Stimulated activated naive B cell treated with anti-CD40 and anti-IgM and Interleukin-4, amounts not matched to agents 10 μg/mL and 1 μg/mL and 100 μg/mL, for 72 hours (primary cell): ENCODE results near the gene LRRC1.

Experiments used
- ATAC-seq, 2 donors: fragments of 150-1000 bp; cut with Tn5 transposase; replicated peaks; 2 replicates each; pipeline ENCODE4 v1.10.0; 2021; ENCODE audit warnings: moderate library complexity in 1 of 2
- DNase-seq: peaks from one replicate; pipeline ENCODE4 v3.0.0; 2021
- H3K27ac Mint-ChIP-seq: one replicate; pipeline ENCODE4 v1.8.0; 2022; ENCODE audit warnings: mild to moderate bottlenecking, mixed read lengths
- H3K27me3 Mint-ChIP-seq, 2 donors: one replicate each; pipeline ENCODE4 v1.8.0; 2022; ENCODE audit warnings: mixed read lengths in 2 of 2
- H3K36me3 Mint-ChIP-seq, 2 donors: one replicate each; pipeline ENCODE4 v1.8.0; 2022; ENCODE audit warnings: mixed read lengths in 2 of 2, mild to moderate bottlenecking in 1 of 2
- H3K4me1 Mint-ChIP-seq, 2 donors: one replicate each; pipeline ENCODE4 v1.8.0; 2022; ENCODE audit warnings: mixed read lengths in 2 of 2, mild to moderate bottlenecking in 1 of 2
- H3K4me3 Mint-ChIP-seq, 2 donors: one replicate each; pipeline ENCODE4 v1.8.0; 2022; ENCODE audit warnings: mild to moderate bottlenecking in 2 of 2, mixed read lengths in 2 of 2, moderate library complexity in 1 of 2
- H3K9me3 Mint-ChIP-seq, 2 donors: one replicate each; pipeline ENCODE4 v1.8.0; 2022; ENCODE audit warnings: mixed read lengths in 2 of 2, mild to moderate bottlenecking in 1 of 2

Gene LRRC1

DNA sequence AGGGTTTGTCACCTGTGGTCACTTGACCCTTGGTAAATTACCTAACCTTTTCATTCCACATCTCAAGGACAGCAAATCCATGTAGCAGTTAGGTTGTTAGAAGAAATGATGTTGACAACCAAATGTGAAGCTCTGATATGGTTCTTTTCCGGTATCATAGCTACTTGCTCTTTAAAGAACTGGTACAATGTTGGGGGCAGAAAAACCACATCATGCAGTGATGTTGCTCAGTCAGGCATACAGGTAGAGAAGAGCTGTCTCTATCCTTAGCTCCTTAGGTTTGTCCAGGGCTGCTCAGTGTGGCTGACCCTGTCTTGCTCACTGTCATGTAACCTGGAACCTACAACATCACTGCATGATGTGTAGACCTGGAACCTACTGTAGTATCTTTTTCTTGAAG is 135.5 kb downstream of the LRRC1 start:
- H3K4me1 Mint-ChIP-seq = peaks cover 3 to 5% of the 10 kb centered on the region in 2 donors
- H3K9me3 Mint-ChIP-seq = no peaks in the 10 kb centered on the region
- H3K27me3 Mint-ChIP-seq = no peaks in the 10 kb centered on the region
- peaks cover 4 to 5% of the 10 kb centered on the region in 2 donors for H3K36me3 Mint-ChIP-seq
- H3K27ac Mint-ChIP-seq = no peak overlapping the region
- H3K4me3 Mint-ChIP-seq = no peak overlapping the region
- ATAC-seq = no peak
- DNase-seq = no peak

DNA sequence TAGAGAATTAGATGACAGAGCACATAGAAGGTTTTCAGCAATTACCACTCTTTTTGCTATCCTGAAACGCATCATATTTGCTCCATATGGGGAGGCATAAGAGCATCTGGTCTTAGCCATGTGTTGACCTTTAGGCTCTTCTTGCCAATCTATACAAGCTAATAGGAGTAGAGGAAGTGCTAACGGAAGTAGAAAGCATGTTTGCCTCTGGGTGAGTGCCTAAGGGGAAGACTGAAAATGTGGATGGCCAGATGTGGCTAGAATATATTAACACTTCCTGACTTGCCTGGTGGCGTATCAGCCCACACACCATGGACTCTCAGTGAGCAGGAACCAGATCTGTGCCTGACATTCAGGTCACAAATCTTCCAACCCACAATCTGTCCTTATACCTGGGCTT is 136.3 kb downstream of the LRRC1 start:
- ATAC-seq (no peak), DNase-seq (no peak)
- Mint-ChIP-seq H3K27me3 (no peaks in the 10 kb centered on the region), H3K27ac (no peak overlapping the region), H3K4me1 (peaks cover 3 to 5% of the 10 kb centered on the region in 2 donors), H3K9me3 (no peaks in the 10 kb centered on the region), H3K4me3 (no peak overlapping the region), H3K36me3 (peaks cover 4 to 5% of the 10 kb centered on the region in 2 donors)

DNA sequence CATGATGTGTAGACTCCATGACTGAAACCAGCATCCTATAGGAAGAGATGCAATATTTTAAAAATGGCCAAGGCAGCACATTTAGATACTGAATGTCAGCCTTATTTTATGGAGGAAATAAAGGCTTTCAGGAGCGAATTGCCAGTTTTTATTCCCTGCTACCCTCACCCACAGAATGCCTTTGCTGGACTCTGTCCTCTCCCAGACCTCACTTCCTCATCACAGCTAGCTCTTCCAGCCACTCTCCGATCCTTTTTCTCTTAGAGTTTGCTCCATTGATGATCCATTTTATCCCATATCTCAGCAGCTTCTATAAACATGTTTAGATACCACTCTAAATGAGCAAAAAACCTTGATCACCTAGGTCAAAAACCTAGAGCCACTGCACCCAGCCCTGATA is 137.7 kb downstream of the LRRC1 start:
- no peak overlapping the region for H3K27ac Mint-ChIP-seq

DNA sequence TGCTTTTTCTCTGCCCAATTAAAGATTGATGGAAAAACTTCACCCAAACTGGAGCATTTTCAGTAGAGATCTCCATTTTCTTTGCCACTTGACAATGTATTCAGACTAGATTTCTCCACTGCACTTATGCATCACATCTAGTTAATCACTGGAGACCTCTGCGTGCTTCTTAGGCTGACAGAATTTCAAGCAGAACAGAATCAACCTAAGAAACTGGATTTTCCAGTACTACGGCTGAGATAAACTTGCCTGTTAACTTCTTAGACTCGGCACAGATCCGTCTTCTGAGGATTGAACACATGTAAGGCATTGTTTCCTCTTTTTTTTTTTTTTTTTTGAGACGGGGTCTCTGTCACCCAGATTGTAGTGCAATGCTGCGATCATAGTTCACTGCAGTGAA is 139.2 kb downstream of the LRRC1 start:
- H3K9me3 Mint-ChIP-seq = no peaks in the 10 kb centered on the region
- peaks cover 3 to 7% of the 10 kb centered on the region in 2 donors for H3K4me1 Mint-ChIP-seq
- ATAC-seq = no peak
- peaks cover 4 to 5% of the 10 kb centered on the region in 2 donors for H3K36me3 Mint-ChIP-seq
- no peak overlapping the region for H3K4me3 Mint-ChIP-seq
- no peaks in the 10 kb centered on the region for H3K27me3 Mint-ChIP-seq
- DNase-seq = no peak
- no peak overlapping the region for H3K27ac Mint-ChIP-seq

More for the DNA sequence above, 137.7 kb downstream of the LRRC1 start:
- Mint-ChIP-seq H3K9me3 (no peaks in the 10 kb centered on the region), H3K4me3 (no peak overlapping the region), H3K27me3 (no peaks in the 10 kb centered on the region), H3K4me1 (peaks cover 3 to 7% of the 10 kb centered on the region in 2 donors), H3K36me3 (peaks cover 4 to 5% of the 10 kb centered on the region in 2 donors)
- DNase-seq (no peak), ATAC-seq (no peak)

- Mint-ChIP-seq H3K27ac (no peak overlapping the region), H3K27me3 (peaks cover 0 to 4% of the 10 kb centered on the region in 2 donors), H3K9me3 (no peaks in the 10 kb centered on the region), H3K4me1 (peaks cover 0 to 3% of the 10 kb centered on the region in 2 donors), H3K4me3 (no peak overlapping the region), H3K36me3 (no peaks in the 10 kb centered on the region)
- DNase-seq (no peak), ATAC-seq (peak in 1 of 2 donors; percentile 45)
These were observed 142.7 kb downstream of the LRRC1 start for GRCh38 chr6:53937461-53937860.

DNA sequence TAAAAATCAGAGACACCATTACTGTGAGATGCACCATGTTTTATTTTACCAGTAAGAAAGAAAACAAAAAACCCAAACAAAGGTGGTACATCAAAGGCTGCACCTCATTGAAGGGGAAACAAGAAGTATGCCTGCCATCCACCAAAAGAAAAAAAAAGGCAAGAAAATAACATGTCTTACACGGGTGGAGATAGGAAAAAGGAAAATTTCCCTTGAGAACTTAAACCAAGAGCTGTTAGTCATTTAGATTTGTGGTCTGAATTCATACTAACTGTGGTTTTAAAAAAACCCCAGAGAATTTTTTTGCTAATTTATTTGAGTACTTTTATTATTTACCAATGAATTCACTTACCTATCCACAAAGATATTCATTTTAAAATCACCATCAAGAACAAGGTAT is 144.0 kb downstream of the LRRC1 start:
- Mint-ChIP-seq H3K4me3 (no peak overlapping the region), H3K27me3 (peaks cover 0 to 4% of the 10 kb centered on the region in 2 donors), H3K27ac (no peak overlapping the region), H3K36me3 (no peaks in the 10 kb centered on the region), H3K4me1 (peaks cover 0 to 3% of the 10 kb centered on the region in 2 donors), H3K9me3 (no peaks in the 10 kb centered on the region)
- peak; percentile 23 to 53 for ATAC-seq
- DNase-seq = no peak

DNA sequence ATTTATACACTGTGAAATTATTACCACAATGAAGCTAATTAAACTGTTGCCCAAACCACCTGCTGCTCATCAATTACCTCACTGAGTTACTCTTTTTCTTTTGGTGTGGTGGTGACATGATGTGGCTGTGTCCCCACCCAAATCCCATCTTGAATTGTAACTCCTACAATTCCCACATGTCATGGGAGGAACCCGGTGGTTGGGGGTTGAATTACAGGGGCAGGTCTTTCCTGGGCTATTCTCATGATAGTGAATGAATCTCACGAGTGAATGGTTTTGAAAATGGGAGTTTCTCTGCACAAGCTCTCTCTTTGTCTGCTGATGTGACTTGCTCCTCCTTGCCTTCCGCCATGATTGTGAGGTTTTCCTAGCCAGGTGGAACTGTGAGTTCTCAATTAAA is 145.0 kb downstream of the LRRC1 start:
- H3K4me3 Mint-ChIP-seq = no peak overlapping the region
- ATAC-seq = no peak
- DNase-seq = no peak
- peaks cover 0 to 4% of the 10 kb centered on the region in 2 donors for H3K27me3 Mint-ChIP-seq
- no peaks in the 10 kb centered on the region for H3K36me3 Mint-ChIP-seq
- no peaks in the 10 kb centered on the region for H3K9me3 Mint-ChIP-seq
- H3K4me1 Mint-ChIP-seq = peaks cover 0 to 3% of the 10 kb centered on the region in 2 donors
- no peak overlapping the region for H3K27ac Mint-ChIP-seq

DNA sequence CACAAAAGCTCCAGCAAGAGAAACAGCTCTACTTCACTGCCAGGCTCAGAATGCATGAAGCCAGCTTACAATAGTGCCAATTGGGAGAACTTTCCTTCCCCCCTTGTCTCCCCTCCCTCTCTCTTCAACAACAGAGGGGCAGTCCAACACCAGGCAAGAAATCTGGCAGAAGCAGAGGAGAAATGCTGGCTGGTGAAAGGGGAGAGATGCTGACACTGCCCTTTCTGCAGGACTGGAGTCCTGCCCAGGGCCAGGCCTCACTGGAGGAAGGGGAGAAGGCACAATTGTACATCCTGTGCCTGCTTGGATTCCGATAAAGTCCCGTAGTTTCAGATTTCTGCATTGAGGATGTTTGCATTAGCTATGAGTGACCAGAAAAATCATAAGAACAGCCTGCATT is 148.6 kb downstream of the LRRC1 start:
- ATAC-seq = no peak

DNA sequence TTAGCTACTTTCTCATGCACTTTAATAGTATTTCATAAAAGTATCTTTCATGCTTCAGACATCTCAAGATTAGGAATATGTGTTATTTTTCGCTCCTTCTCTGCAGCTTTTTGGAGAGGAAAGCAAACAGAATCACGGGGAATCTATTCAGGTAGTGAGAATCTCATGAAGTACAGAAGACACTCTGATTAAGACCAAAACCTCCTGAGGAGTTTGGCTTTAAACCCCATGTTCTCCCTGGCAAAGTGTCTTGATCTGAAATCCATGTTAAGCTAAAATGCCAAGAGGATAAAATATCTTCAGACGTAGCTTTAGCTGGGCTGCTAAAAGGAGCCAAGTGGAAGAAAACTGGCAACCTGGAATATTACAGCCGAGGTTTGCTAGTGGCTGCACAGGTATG is 149.3 kb downstream of the LRRC1 start:
- Mint-ChIP-seq H3K9me3 (peaks cover 0 to 3% of the 10 kb centered on the region in 2 donors), H3K4me3 (no peak overlapping the region), H3K4me1 (peaks cover 0 to 1% of the 10 kb centered on the region in 2 donors), H3K27ac (no peak overlapping the region), H3K27me3 (peaks cover 0 to 10% of the 10 kb centered on the region in 2 donors), H3K36me3 (no peaks in the 10 kb centered on the region)
- no peak for DNase-seq
- ATAC-seq = no peak

More for the DNA sequence above, 148.6 kb downstream of the LRRC1 start:
- DNase-seq = no peak
- no peaks in the 10 kb centered on the region for H3K36me3 Mint-ChIP-seq
- H3K4me3 Mint-ChIP-seq = no peak overlapping the region
- peaks cover 0 to 3% of the 10 kb centered on the region in 2 donors for H3K9me3 Mint-ChIP-seq
- peaks cover 0 to 10% of the 10 kb centered on the region in 2 donors for H3K27me3 Mint-ChIP-seq
- peaks cover 0 to 1% of the 10 kb centered on the region in 2 donors for H3K4me1 Mint-ChIP-seq
- no peak overlapping the region for H3K27ac Mint-ChIP-seq

- Mint-ChIP-seq H3K27ac (no peak overlapping the region), H3K36me3 (no peaks in the 10 kb centered on the region), H3K4me1 (peaks cover 0 to 1% of the 10 kb centered on the region in 2 donors), H3K4me3 (no peak overlapping the region), H3K9me3 (peaks cover 0 to 3% of the 10 kb centered on the region in 2 donors), H3K27me3 (peaks cover 0 to 10% of the 10 kb centered on the region in 2 donors)
- DNase-seq (no peak), ATAC-seq (no peak)
These were observed 149.7 kb downstream of the LRRC1 start for GRCh38 chr6:53944543-53944942.

- H3K27me3 Mint-ChIP-seq = peaks cover 0 to 6% of the 10 kb centered on the region in 2 donors
- H3K4me1 Mint-ChIP-seq = no peaks in the 10 kb centered on the region
- H3K4me3 Mint-ChIP-seq = no peak overlapping the region
- H3K9me3 Mint-ChIP-seq = peaks cover 5 to 12% of the 10 kb centered on the region in 2 donors
- no peaks in the 10 kb centered on the region for H3K36me3 Mint-ChIP-seq
- no peak for ATAC-seq
- DNase-seq = no peak
- H3K27ac Mint-ChIP-seq = no peak overlapping the region
These were observed 151.1 kb downstream of the LRRC1 start for GRCh38 chr6:53945765-53946407.

- ATAC-seq (no peak), DNase-seq (no peak)
- Mint-ChIP-seq H3K9me3 (peaks cover 8 to 15% of the 10 kb centered on the region in 2 donors), H3K36me3 (no peaks in the 10 kb centered on the region), H3K4me3 (no peak overlapping the region), H3K27ac (no peak overlapping the region), H3K4me1 (no peaks in the 10 kb centered on the region), H3K27me3 (peaks cover 0 to 6% of the 10 kb centered on the region in 2 donors)
These were observed 153.0 kb downstream of the LRRC1 start for GRCh38 chr6:53947780-53948179.

GRCh38 chr6:53951383-53951782 is 156.6 kb downstream of the LRRC1 start:
- H3K4me3 Mint-ChIP-seq = no peak overlapping the region
- no peak overlapping the region for H3K27ac Mint-ChIP-seq
- no peaks in the 10 kb centered on the region for H3K36me3 Mint-ChIP-seq
- no peak for DNase-seq
- peaks cover 8 to 15% of the 10 kb centered on the region in 2 donors for H3K9me3 Mint-ChIP-seq
- H3K27me3 Mint-ChIP-seq = peaks cover 0 to under 1% of the 10 kb centered on the region in 2 donors
- ATAC-seq = no peak
- H3K4me1 Mint-ChIP-seq = no peaks in the 10 kb centered on the region

GRCh38 chr6:53956068-53956711 is 161.4 kb downstream of the LRRC1 start:
- Mint-ChIP-seq H3K4me3 (no peak overlapping the region), H3K4me1 (no peaks in the 10 kb centered on the region), H3K36me3 (no peaks in the 10 kb centered on the region), H3K27ac (no peak overlapping the region), H3K9me3 (peaks cover 3% of the 10 kb centered on the region in 2 donors), H3K27me3 (peaks cover 12% of the 10 kb centered on the region in 2 donors)
- ATAC-seq (peak; percentile 65 to 72), DNase-seq (no peak)

GRCh38 chr6:53956804-53957203 is 162.0 kb downstream of the LRRC1 start:
- DNase-seq (no peak), ATAC-seq (no peak)
- peaks cover 12% of the 10 kb centered on the region in 2 donors for H3K27me3 Mint-ChIP-seq
- H3K9me3 Mint-ChIP-seq = no peaks in the 10 kb centered on the region
- H3K4me3 Mint-ChIP-seq = no peak overlapping the region
- no peaks in the 10 kb centered on the region for H3K4me1 Mint-ChIP-seq
- no peak overlapping the region for H3K27ac Mint-ChIP-seq
- H3K36me3 Mint-ChIP-seq = no peaks in the 10 kb centered on the region
